ENCODE results near the gene KCTD8.

DNA sequence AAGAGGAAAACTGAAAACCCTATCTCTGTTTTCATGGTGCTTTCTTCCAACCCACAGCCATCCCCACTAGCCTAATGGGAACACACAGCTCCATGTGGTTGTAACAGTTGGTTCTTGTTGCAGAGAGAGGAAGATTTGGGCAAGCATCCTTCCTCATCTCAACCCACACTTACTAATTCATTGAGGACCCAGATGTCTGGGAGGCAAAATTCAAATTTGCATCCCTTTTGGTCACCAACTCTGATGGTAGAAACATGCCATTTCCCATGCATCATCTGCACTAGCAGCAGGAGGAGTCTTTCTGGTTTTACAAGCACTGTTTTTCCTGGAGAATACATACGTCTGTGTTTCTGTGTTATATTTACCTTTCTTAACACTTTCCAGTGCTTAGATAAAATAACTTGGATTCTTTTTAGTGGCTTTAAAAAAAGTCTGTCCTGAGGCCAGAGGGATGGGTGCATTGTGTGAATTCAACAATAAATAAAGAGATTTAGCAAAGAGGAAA, 301.0 kb downstream of the KCTD8 start:
- TF ChIP-seq, protein P1, sequence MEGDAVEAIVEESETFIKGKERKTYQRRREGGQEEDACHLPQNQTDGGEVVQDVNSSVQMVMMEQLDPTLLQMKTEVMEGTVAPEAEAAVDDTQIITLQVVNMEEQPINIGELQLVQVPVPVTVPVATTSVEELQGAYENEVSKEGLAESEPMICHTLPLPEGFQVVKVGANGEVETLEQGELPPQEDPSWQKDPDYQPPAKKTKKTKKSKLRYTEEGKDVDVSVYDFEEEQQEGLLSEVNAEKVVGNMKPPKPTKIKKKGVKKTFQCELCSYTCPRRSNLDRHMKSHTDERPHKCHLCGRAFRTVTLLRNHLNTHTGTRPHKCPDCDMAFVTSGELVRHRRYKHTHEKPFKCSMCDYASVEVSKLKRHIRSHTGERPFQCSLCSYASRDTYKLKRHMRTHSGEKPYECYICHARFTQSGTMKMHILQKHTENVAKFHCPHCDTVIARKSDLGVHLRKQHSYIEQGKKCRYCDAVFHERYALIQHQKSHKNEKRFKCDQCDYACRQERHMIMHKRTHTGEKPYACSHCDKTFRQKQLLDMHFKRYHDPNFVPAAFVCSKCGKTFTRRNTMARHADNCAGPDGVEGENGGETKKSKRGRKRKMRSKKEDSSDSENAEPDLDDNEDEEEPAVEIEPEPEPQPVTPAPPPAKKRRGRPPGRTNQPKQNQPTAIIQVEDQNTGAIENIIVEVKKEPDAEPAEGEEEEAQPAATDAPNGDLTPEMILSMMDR (IDR thresholded peaks at IDR 0.05) = no peak
- TF ChIP-seq POLR2A (IDR thresholded peaks at IDR 0.05; ENCODE audit: low read length) (no peak), SMC3 (IDR thresholded peaks at IDR 0.05) (no peak), KDM1A (IDR thresholded peaks at IDR 0.05; ENCODE audit: low read depth) (no peak), JUNB (IDR thresholded peaks at IDR 0.05) (no peak), MAZ (IDR thresholded peaks at IDR 0.05; ENCODE audit: borderline replicate concordance, low read depth, low read length) (no peak), BHLHE40 (IDR thresholded peaks at IDR 0.05; ENCODE audit: low read depth, low read length) (no peak), NPAS2 (CRISPR knock-in tag; IDR thresholded peaks at IDR 0.05; ENCODE audit: borderline replicate concordance) (no peak)
- TF ChIP-seq, protein P2, sequence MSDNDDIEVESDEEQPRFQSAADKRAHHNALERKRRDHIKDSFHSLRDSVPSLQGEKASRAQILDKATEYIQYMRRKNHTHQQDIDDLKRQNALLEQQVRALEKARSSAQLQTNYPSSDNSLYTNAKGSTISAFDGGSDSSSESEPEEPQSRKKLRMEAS (IDR thresholded peaks at IDR 0.05) = no peak
- TF ChIP-seq, protein P3, sequence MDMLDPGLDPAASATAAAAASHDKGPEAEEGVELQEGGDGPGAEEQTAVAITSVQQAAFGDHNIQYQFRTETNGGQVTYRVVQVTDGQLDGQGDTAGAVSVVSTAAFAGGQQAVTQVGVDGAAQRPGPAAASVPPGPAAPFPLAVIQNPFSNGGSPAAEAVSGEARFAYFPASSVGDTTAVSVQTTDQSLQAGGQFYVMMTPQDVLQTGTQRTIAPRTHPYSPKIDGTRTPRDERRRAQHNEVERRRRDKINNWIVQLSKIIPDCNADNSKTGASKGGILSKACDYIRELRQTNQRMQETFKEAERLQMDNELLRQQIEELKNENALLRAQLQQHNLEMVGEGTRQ (IDR thresholded peaks at IDR 0.05) = no peak
